Measurements from ENCODE around the gene SMIM23.

DNA sequence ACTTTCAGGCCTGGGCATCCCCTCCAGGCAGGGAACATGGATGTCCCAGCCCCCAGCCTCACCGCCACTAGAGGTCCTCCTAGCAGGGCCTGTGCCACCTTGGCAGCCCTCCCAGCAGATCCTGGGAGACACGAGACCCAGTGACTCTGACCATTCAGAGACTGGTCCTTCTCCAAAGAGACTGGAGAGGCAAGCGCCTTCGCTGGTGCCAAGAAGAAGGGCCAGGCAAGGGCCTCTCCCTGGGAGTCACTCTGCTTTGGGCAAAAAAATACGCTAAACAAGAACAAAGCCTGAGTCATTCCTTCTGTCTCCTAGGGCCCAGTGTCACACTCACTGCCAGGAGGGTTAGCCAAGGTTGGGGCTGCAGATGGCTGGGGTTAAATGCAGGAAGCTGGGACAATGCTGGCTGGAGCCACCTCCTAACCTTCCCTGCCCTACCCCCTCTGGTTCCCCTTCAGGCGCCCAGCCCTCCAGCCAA lies 35.3 kb upstream of the SMIM23 start:
- TF ChIP-seq ZBTB48 (tag by site-specific recombination; IDR thresholded peaks at IDR 0.05) (no peak), ZNF707 (tag by site-specific recombination; IDR thresholded peaks at IDR 0.05) (no peak), ZNF664 (tag by site-specific recombination; IDR thresholded peaks at IDR 0.05) (no peak)

Measured in HEK293 (cell line).